Neural cell (in vitro differentiated cells): Measurements from ENCODE around the gene SLC25A22. TPM values are rescaled to one million over a fixed set of nuclear protein-coding genes. Genes with fewer than 3 reads are reported as not detected.

Experiments used
- H2AFZ ChIP-seq: fragments of 200-600, 300-800 bp; sonication (generic), shearing (Covaris generic); 2 replicates; pipeline ENCODE4 v1.6.0; 2014; ENCODE audit warnings: low read depth, mild to moderate bottlenecking, antibody characterized with exemption, low read length, moderate library complexity
- H3F3A ChIP-seq: fragments of 200-600 bp; shearing (Covaris generic); 2 replicates; pipeline ENCODE4 v1.6.1; 2016; ENCODE audit warnings: mild to moderate bottlenecking, moderate library complexity, mixed read lengths, antibody characterized with exemption, low read length; ENCODE audit not compliant: insufficient read depth, poor library complexity, severe bottlenecking
- H3K27ac ChIP-seq: fragments of 200-600, 300-800 bp; sonication (generic), shearing (Covaris generic); 2 replicates; pipeline ENCODE4 v1.5.1; 2014; ENCODE audit warnings: mild to moderate bottlenecking, low read length, moderate library complexity
- H3K27me3 ChIP-seq: fragments of 300-800, 200-600 bp; sonication (generic), shearing (Covaris generic); 2 replicates; pipeline ENCODE4 v1.6.0; 2014; ENCODE audit warnings: mild to moderate bottlenecking, low read depth, low read length, moderate library complexity; ENCODE audit not compliant: insufficient read depth
- H3K36me3 ChIP-seq: fragments of 300-800, 200-600 bp; sonication (generic), shearing (Covaris generic); 2 replicates; pipeline ENCODE4 v1.5.1; 2014; ENCODE audit warnings: mild to moderate bottlenecking, antibody characterized with exemption, low read length, moderate library complexity; ENCODE audit not compliant: insufficient read depth
- H3K4me2 ChIP-seq: fragments of 300-800, 200-600 bp; sonication (generic), shearing (Covaris generic); 2 replicates; pipeline ENCODE4 v1.6.0; 2014; ENCODE audit warnings: mild to moderate bottlenecking, low read length
- H3K4me3 ChIP-seq: fragments of 300-800, 200-600 bp; sonication (generic), shearing (Covaris generic); 2 replicates; pipeline ENCODE4 v1.5.1; 2014; ENCODE audit warnings: mild to moderate bottlenecking, low read length, moderate library complexity
- H3K79me2 ChIP-seq: fragments of 200-600 bp; shearing (Covaris generic); replicated peaks from 2 replicates; pipeline ENCODE4 v1.6.0; 2014; ENCODE audit warnings: mild to moderate bottlenecking, low read length, moderate library complexity; ENCODE audit not compliant: insufficient read depth
- H3K9ac ChIP-seq: fragments of 300-800, 200-600 bp; sonication (generic), shearing (Covaris generic); 2 replicates; pipeline ENCODE4 v1.6.1; 2016; ENCODE audit warnings: mild to moderate bottlenecking, low read length, mixed read lengths
- H3K9me2 ChIP-seq: fragments of 200-600 bp; shearing (Covaris generic); 2 replicates; pipeline ENCODE4 v1.6.1; 2016; ENCODE audit warnings: mild to moderate bottlenecking, low read length, mixed read lengths; ENCODE audit not compliant: insufficient read depth
- H3K9me3 ChIP-seq: fragments of 200-600, 300-800 bp; sonication (generic), shearing (Covaris generic); 2 replicates; pipeline ENCODE4 v1.6.1; 2016; ENCODE audit warnings: mild to moderate bottlenecking, mixed run types, low read length, moderate library complexity, mixed read lengths
- H4K20me1 ChIP-seq: fragments of 200-600 bp; shearing (Covaris generic); 2 replicates; pipeline ENCODE4 v1.6.1; 2016; ENCODE audit warnings: mild to moderate bottlenecking, mixed run types; ENCODE audit not compliant: insufficient read depth
- CTCF ChIP-seq: fragments of 450-650 bp; IDR thresholded peaks from 2 replicates; pipeline ENCODE4 v1.5.1; 2014; ENCODE audit warnings: antibody characterized with exemption, mild to moderate bottlenecking, moderate library complexity; ENCODE audit not compliant: poor library complexity, severe bottlenecking
- EP300 ChIP-seq: fragments of 450-650 bp; conservative IDR thresholded peaks from 2 replicates; pipeline ENCODE4 v1.6.1; 2014; ENCODE audit warnings: antibody characterized with exemption, mild to moderate bottlenecking, moderate library complexity; ENCODE audit not compliant: poor library complexity, severe bottlenecking
- MXI1 ChIP-seq: fragments of 450-650 bp; conservative IDR thresholded peaks from 2 replicates; pipeline ENCODE4 v1.6.1; 2014; ENCODE audit warnings: antibody characterized with exemption, mild to moderate bottlenecking; ENCODE audit not compliant: poor library complexity, severe bottlenecking
- POLR2AphosphoS5 ChIP-seq: IDR thresholded peaks from 2 replicates; pipeline ENCODE4 v1.6.1; 2012
- RAD21 ChIP-seq: fragments of 450-650 bp; conservative IDR thresholded peaks from 2 replicates; pipeline ENCODE4 v1.6.1; 2014; ENCODE audit warnings: antibody characterized with exemption, mild to moderate bottlenecking, moderate library complexity
- SMC3 ChIP-seq: fragments of 450-650 bp; conservative IDR thresholded peaks from 2 replicates; pipeline ENCODE4 v1.6.1; 2014; ENCODE audit warnings: antibody characterized with exemption, mild to moderate bottlenecking, moderate library complexity; ENCODE audit not compliant: poor library complexity
- TAF1 ChIP-seq: IDR thresholded peaks from 2 replicates; pipeline ENCODE4 v1.6.1; 2012; ENCODE audit warnings: low read depth
- polyA plus RNA-seq: library from polyadenylated mRNA; depleted of rRNA; stranded (reverse); fragments of >200 nt; gene quantifications from 2 replicates; pipeline ENCODE4 v1.2.3, GENCODE V29; 2014
- TF ChIP-seq, protein P1 (sequence below): IDR thresholded peaks from 2 replicates; pipeline ENCODE4 v1.6.1; 2012; ENCODE audit warnings: borderline replicate concordance

SLC25A22 gene
- polyA plus RNA-seq, 1 donor from 2014 or later, result 40.9 TPM

DNA sequence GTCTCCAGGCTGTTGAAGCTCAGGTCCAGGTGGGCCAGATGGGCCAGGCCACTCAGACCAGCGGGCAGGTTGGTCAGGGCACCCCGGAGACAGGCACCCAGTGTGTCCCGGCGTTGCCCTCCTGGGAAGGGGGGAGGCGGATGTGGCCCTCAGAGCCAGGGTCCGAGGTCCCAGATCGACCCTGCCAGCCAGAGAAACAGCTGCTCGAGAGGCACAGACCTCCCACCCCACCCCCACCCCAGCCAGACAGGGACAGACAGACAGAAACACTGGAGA, 5.3 kb upstream of the SLC25A22 start:
- Histone ChIP-seq H3K79me2 (peaks cover under 1% of the 10 kb centered on the region), H3K36me3 (no peaks in the 10 kb centered on the region), H3F3A (no peaks in the 10 kb centered on the region), H3K9me3 (no peaks in the 10 kb centered on the region), H3K27ac (no peak overlapping the region), H3K9me2 (no peaks in the 10 kb centered on the region), H4K20me1 (no peaks in the 10 kb centered on the region), H3K27me3 (no peaks in the 10 kb centered on the region), H3K9ac (no peak overlapping the region), H3K4me2 (no peak overlapping the region), H2AFZ (no peak overlapping the region), H3K4me3 (no peak overlapping the region)
- TF ChIP-seq POLR2AphosphoS5 (no peak), TAF1 (no peak), CTCF (no peak), SMC3 (no peak), EP300 (no peak), MXI1 (no peak), RAD21 (no peak)
- TF ChIP-seq, protein P1, sequence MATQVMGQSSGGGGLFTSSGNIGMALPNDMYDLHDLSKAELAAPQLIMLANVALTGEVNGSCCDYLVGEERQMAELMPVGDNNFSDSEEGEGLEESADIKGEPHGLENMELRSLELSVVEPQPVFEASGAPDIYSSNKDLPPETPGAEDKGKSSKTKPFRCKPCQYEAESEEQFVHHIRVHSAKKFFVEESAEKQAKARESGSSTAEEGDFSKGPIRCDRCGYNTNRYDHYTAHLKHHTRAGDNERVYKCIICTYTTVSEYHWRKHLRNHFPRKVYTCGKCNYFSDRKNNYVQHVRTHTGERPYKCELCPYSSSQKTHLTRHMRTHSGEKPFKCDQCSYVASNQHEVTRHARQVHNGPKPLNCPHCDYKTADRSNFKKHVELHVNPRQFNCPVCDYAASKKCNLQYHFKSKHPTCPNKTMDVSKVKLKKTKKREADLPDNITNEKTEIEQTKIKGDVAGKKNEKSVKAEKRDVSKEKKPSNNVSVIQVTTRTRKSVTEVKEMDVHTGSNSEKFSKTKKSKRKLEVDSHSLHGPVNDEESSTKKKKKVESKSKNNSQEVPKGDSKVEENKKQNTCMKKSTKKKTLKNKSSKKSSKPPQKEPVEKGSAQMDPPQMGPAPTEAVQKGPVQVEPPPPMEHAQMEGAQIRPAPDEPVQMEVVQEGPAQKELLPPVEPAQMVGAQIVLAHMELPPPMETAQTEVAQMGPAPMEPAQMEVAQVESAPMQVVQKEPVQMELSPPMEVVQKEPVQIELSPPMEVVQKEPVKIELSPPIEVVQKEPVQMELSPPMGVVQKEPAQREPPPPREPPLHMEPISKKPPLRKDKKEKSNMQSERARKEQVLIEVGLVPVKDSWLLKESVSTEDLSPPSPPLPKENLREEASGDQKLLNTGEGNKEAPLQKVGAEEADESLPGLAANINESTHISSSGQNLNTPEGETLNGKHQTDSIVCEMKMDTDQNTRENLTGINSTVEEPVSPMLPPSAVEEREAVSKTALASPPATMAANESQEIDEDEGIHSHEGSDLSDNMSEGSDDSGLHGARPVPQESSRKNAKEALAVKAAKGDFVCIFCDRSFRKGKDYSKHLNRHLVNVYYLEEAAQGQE, result no peak

- Histone ChIP-seq H3K27ac (no peak overlapping the region), H2AFZ (no peak overlapping the region), H3K79me2 (no peaks in the 10 kb centered on the region), H3K4me3 (no peak overlapping the region), H3F3A (no peaks in the 10 kb centered on the region), H3K9me3 (no peaks in the 10 kb centered on the region), H4K20me1 (no peaks in the 10 kb centered on the region), H3K9ac (no peak overlapping the region), H3K9me2 (no peaks in the 10 kb centered on the region), H3K36me3 (no peaks in the 10 kb centered on the region), H3K27me3 (no peaks in the 10 kb centered on the region), H3K4me2 (no peak overlapping the region)
- TF ChIP-seq CTCF, result no peak
Measured at GRCh38 chr11:802693-803466, 4.8 kb upstream of the SLC25A22 start.
